Fibroblast of skin of abdomen (primary cell): ENCODE measurements around the gene LILRA5.
"Not testable (repeated sequence)": the region's sequence is repeated elsewhere in the genome, so short reads cannot be mapped to it uniquely, and the experiment has no call there.

Source experiments
- DNase-seq: peaks from one replicate; pipeline ENCODE4 v3.0.0-alpha.2; 2013

Gene LILRA5

DNA sequence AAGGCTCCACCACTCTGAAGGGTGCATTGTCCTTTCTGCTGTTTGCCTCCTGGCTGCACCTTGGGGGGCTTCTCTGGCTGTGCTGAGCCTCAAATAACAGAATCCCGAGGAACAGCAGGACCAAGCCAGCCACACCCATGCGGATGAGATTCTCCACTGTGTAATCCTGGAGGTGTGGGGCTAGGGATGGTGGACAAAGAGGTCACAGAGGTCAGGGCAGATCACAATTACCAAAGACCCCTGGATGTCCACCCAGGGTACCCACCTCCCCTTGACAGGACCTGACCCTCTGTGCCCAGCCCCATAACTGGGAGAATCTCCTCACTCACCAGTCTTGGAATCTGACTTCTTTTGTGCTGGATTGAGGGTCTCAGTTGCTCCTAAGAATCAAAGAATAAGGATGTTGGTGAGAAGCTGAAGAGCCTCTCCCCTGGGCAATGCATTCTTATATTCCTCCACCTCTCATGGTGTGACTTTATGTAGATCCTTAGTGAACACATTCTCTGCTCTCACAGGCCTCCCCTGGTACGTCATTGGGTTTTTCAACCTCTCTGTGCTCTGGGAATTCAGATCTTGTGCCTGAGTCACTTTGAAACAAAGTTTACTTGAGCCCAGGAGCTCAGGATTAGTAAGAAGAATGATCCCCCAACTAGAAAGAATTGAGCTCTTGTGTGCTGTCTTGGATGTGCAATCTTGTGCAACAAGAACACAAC is 20.8 kb upstream of the LILRA5 start:
- no peak for DNase-seq

DNA sequence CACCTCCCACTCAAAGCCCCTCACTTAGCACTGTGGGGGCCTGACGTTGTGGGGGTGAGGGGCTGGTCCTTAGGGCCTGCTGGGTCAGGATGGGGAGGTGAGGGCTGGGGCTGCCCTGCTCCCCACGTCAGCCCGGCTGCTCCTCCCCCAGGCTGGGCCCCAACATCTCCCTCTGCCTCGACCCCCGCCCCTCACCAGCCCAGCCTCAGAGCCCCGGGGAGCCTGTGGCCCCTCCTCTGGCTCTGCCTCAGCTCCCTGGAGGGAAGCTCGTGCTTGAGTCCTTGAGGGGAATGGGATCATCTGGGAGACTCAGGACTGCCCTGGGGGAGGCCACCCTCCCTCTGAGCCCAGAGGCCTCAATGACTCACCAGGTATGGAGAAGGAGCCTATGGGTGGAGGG is 19.2 kb upstream of the LILRA5 start:
- DNase-seq: no peak

DNA sequence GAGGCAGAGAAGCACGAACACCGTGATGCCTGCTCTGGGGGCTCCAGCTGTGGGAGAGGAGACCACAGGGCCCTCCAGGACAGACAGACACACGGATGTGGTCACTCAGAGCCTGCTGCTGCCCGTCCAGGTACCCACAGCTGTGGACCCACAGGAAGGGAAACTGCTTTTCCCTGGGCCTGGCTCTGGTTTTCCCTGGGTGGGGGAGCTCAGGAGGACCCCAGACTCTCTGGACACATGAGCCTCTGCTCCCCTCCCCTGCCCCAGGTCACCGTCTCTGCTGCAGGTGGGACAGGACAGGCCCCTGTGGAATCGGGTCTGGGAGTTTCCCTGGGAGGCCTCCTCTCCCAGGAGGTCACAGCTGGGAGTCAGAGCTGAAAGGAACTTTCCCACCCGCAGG is 18.7 kb upstream of the LILRA5 start:
- DNase-seq: no peak

DNA sequence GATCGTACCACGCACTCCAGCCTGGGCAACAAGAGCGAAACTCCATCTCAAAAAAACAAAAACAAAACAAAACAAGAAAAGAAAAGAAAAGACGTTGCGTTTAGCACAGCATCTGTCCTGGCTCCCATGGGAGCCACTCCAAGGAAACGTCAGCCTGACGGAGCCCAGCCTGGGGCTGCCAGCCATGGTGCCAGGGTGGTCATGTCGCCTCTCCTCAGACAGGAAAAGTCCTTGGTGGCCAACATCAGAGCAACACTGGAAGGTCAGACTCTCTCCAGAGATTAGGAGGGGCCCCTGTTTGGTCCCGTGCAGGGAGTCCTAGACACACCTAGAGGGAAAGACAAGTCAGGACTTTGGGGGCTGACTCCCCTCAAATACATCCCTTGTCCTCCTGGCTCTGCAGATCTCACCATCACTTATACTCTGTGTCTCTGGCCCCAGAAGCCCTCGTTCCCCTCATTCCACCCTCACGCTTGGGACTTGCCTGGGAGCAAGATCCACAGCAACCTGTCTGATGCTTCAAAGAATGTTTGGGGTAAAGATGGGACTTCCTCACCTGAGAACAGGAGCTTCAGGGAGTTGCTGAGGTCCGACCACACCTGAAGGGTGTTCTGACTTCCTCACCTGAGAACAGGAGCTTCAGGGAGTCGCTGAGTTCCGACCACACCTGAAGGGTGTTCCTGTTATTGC is 16.7 kb upstream of the LILRA5 start:
- DNase-seq: no peak

DNA sequence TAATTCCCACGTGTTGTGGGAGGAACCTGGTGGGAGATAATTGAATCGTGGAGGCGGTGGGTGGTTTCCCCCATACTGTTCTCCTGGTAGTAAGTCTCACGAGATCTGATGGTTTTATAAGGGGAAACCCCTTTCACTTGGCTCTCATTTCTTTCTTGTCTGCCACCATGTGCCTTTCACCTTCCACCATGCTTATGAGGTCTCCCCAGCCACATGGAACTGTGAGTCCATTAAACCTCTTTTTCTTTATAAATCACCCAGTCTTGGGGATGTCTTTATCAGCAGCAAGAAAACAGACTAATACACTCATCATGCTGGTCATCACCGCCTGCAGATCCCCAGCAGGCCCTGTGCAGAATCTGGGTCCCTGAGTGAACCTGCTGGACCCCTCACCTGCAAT is 15.8 kb upstream of the LILRA5 start:
- not testable (repeated sequence) for DNase-seq

DNA sequence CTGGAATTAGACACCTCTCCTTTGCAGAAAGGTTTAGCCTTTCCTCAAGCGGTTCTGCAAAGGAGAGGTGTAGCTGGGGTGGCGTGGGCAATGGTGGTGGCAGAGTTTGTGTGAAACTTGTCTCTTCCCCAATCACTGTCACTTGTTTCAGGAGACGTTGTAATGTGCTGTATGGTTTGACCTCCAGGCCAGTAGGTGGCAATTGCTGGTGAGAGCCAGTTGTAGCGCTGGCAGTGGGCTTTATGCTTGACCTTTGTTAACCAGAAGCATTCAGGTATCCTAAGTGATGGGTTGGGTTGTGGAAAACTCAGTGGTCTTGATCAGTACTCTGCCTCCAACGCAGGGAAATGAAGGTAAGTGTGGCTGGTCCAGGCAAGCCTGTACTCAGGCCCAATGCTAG is 12.7 kb upstream of the LILRA5 start:
- DNase-seq: no peak

DNA sequence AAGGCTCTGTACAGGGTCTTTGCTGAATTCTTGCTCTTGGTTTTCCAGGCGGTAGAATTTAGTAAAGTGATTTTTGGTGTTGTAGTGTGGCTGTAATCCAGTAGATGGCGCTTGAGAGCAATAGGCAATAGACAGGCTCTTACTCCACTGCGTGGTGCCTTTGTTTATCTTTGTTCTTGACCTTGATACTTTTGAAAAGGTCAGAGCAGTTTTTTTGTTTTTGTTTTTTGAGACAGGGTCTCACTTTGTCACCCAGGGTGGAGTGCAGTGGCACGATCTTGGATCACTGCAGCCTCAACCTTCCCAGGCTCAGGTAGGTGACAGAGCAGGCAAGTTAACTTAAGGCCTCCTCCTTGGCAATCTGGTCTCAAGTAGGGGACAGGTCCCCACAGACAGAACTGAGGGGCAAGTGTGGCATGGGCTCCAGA is 12.2 kb upstream of the LILRA5 start:
- peak; percentile 7 for DNase-seq

DNA sequence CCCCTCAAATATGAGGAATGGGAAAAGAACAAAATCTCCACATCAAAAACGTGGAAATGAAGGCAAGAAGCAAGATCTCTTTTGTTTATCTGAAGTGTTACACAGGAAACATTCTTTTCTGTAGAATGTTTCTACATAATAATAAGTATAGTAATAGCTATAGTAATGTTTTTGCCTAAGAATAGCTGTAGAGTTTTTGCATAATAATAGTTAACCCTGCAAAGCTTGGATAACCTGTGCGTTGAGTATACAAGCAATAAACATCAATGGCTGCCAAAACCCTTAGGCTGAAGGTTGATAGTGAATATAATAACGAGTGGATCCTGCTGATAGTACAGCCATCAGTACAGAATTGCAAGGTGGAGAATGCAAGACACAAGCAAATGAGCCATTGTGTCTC is 11.1 kb upstream of the LILRA5 start:
- DNase-seq: no peak

DNA sequence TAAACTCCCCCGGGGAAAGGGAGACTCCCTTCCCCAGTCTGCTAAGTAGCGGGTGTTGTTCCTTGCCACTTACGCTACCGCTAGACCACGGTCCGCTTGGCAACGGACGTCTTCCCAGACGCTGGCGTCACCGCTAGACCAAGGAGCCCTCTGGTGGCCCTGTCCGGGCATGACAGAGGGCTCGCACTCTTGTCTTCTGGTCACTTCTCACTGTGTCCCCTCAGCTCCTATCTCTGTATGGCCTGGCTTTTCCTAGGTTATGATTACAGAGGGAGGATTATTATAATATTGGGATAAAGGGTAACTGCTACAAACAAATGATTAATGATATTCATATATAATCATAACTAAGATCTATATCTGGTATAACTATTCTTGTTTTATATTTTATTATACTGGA is 10.0 kb upstream of the LILRA5 start:
- DNase-seq: not testable (repeated sequence)

DNA sequence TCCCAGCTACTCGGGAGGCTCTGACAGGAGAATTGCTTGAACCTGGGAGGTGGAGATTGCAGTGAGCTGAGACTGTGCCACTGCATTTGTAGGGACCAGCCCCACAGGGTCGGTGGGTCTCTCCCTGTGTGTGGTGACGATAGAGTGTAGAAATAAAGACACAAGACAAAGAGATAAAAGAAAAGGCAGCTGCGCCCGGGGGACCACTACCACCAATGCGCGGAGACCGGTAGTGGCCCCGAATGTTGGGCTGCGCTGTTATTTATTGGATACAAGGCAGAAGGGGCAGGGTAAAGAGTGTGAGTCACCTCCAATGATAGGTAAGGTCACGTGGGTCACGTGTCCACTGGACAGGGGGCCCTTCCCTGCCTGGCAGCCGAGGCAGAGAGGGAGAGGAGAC is 9.3 kb upstream of the LILRA5 start:
- not testable (repeated sequence) for DNase-seq

DNA sequence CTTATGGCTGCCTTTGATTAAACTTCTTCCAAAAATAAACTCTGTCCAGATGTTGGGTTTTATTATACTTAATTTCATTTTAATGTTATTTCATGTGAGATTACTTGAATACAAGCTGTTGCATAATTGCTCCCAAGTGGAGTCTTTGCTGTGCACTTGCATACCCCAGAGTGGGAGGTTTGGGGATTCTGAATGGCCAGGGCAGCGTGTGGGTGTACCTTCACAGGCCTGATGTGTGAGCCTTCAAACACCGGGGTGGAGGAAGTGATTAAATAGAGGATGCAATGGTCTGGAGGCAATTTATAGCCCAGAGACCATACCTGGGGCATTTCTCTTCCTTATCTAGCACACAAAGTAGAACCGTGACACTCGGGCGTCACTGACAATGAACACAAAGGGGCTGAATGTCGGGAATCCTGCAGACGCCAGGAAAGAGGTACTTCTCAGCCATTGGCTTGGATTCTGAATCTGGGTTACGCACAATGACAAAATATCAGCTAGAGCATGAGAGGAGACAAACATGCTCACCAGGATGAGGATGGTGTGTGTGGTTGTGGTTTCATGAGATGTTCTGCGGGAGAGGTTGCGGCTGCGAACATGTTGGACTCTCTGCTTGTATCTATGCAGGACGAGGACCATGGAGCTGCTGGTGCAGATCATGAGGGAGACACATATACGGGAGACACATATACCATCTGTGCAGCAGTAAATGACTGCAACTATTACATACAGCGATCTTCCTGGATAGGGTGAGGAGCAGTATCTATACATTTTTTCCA is 7.1 kb upstream of the LILRA5 start:
- no peak for DNase-seq

DNA sequence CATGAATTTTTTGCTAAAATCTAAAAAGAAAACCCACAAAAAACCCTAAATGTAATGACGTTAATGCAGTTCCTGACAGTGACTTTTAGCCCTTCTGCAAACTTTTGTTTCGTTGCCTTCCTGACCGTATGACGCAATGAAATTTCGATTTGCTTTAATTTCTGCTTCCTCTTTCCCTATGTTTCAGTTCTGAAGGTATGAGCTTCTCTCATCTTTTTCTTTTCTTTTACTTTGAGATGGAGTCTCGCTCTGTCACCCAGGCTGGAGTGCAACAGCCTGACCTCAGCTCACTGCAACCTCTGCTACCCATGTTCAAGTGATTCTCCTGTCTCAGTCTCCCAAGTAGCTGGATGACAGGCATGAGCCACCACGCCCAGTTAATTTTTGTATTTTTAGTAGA is 6.1 kb upstream of the LILRA5 start:
- no peak for DNase-seq

DNA sequence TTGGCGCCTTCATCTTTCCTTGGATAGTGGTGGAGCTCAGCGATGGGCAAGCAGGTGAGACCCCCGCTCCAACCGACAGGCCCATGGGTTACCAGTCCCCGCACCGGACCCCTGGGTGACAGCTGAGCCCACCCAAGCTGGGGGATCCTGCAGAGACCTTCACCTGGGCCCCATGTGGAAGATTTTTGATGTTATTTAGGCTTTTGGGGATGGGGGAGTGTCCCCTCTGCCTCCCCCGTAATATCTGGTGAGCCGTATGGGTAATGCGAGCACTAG is 4.9 kb upstream of the LILRA5 start:
- no peak for DNase-seq

DNA sequence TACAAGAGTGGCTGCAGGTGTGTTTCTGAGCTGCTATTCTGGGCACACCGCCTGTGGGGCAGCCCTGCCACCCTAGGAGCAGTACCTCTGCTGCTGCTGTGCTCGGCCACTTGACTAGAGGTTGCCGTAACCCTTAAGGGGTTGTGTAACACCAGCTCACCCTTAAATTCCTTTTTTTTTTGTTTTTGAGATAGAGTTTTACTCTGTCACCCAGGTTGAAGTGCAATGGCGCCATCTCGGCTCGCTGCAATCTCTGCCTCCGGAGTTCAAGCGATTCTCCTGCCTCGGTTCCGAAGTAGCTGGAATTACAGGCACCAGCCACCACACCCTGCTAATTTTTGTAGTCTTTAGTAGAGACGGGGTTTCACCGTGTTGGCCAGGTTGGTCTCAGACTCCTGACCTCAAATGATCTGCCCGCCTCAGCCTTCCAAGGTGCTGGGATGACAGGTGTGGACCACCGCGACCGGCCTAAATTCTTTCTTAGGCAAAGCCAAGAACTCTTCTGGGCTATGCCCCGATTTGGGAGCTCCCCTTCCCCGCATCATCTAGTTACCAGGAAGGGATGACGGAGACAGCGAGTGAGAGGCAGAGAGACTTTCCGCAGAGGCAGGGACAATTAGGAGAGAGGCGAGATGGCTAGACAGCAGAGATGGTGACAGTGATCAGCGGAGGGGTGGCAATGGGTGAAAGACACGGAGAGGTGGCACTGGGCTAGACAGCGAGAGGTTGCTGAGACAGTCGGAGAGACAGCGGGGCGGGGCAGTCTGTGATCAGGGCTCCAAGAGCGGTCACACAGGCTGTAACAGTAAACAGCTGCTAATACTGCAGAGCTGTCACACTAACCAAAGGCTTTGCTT is 4.4 kb upstream of the LILRA5 start:
- no peak for DNase-seq

DNA sequence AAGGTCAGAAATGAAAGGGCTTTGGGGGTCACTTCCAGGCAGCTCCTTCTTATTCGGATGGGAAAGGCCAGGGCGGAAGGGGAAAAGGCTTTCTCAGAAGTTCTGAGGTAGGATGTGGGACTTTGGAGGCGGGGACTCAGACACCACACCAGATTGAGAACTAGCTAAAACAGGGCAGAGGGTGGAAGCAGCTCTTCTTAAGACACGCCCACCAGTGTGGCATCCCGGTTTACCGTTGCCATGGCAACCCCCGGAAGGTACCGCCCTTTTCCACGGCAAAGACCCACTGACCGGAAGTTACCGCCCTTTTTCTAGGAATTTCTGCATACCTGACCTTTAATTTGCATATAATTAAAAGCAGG is 3.8 kb upstream of the LILRA5 start:
- no peak for DNase-seq

DNA sequence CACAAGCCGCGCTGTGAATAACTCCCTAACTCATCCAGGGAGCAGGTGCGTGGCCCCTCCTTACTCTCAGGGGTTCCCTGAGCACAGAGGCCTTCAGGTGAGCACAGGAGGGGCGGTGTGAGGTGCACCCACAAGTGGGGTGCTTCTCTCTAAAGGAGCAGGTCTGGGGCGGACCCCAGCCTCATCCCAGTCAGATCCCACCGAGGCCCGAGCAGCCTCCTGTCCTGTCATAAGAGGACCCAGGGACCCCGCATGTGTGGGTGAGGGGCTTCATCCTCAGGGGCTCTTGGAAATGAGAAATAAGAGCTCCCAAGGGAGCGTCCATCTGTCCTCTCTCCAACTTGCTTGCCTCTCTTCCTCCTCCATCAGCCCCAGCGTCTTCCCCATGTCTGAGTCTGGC is 3.0 kb upstream of the LILRA5 start:
- no peak for DNase-seq

DNA sequence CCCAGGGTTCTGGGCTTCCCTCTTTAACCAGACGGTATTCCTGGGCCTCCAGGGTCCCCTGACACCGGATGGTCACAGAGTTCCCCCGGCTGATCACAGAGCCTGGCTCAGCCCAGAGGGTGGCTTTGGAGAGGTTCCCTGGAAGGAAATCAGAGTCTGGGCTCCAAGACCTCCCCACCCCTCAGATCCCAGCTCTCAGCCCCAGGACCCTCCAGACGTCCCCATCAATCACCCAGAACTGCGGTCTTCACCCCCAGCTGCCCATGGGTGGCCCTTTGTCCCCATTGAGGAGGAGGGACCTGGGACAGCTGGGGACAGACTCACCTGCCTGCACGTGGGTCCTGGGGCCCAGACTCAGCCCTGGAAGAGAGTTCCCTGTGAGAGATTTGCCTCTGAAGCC is 955 bp downstream of the LILRA5 start:
- DNase-seq: no peak

DNA sequence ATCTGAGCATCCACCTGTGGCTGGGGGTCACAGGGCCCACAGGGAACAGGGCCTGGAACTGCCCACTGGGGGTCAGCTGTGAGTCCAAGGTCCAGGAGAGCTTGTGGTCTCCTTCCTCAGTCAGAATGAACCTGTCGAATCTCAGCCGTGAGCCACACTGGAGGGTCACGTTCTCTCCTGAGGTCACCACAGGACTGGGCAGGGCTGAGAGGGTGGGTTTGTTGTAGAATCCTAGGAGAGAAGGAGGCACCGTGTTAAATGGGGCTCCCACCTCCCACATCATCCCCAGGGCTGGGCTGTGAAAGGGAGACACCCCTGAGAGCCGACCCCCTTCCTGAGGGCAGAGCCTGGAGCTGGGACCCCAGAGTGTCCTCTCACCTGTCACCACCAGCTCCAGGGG is 1.5 kb downstream of the LILRA5 start:
- no peak for DNase-seq

DNA sequence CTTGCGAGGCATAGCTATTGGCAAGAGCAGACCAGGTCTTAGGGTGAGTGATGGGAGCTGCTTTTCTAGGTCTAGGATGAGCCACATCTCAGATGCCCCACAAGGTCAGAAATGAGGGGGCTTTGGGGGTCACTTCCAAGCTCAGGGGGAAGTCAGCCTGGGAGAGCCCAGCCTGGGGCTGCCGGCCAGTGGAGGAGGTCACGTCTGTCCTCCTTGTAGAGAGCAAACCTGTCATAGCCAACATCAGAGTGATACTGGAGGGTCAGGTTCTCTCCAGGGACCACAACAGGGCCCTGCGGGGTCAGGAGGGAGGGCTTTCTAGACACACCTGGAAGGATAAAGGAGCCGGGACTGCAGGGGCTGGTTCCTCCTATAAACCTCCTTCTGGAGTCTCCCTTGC is 2.4 kb downstream of the LILRA5 start:
- DNase-seq: no peak

DNA sequence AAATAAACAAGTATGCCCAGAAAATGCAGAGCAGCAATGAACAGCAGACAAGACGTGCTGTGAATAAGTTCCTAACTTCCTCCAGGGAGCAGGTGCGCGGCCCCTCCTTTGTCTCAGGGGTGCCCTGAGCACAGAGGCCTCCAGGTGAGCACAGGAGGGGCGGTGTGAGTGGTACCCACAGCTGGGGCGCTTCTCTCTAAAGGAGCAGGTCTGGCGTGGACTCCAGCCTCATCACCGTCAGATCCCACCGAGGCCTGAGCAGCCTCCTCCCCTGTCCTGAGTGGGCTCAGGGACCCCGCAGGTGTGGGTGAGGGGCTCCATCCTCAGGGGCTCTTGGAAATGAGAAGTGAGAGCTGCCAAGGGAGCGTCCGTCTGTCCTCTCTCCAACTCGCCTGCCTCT is 3.2 kb downstream of the LILRA5 start:
- DNase-seq: no peak

DNA sequence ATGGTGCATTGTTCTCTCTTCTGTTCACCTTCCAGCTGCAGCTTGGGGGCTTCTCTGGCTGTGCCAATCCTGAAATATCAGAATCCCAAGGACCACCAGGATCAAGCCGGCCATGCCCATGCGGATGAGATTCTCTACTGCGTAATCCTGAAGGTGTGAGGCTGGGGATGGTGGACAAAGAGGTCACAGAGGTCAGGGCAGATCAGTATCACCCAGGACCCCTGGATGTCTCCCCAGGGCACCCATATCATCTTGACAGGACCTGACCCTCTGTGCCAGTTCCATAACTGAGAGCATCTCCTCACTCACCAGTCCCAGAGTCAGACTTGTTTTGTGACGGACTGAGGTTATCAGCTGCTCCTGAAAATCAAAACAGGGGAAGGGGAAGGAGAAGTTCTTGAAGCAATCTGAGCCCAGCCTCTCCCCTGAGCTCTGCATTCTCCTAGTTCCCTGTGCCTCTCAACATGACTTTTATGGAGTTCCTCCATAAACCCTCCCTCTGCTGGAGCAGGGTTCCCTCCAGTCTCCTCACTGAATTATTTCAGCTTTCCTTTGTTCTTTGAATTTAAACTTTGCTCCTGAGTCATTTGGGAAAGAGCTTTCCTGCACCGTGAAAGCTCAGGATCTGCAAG is 5.5 kb downstream of the LILRA5 start:
- DNase-seq: no peak

DNA sequence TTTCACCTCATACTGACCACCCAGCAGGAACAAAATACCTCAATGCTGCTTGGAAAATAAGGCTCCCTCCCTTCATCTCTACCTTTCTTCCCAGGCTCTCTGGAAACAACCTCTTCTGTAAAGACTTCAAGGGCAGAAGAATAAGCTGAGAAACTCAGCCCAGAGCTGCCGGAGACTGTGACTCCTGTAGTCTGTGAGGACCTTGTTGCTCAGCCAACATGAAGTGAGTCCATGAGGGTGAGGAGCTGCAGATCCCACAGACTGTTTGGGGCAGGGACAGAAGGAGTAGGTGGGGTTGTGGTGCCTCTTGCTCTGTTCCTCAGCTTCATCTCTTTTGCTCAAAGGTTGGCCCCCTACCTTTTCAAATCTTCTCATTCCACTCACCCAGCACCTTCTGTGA is 7.8 kb downstream of the LILRA5 start:
- no peak for DNase-seq

DNA sequence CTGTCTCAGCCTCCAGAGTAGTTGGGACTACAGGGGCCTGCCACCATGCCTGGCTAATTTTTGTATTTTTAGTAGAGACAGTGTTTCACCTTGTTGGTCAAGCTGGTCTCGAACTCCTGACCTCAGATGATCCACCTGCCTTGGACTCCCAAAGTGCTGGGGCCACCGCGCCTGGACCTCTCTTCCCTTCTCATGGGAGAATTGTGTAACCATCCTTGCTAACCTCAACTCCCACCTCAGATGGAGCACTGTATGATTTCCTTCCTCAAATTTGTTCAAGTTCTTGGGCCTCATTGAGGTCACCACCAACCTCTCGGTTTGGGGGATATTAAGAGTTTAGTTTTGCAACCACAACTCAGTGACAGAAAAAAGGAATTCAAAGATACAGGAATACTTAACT is 10.7 kb downstream of the LILRA5 start:
- DNase-seq: no peak
